HG02885 (cell line): ENCODE data around the gene FAM162B.
"Not testable (repeated sequence)": the region's sequence is repeated elsewhere in the genome, so short reads cannot be mapped to it uniquely, and the experiment has no call there.

ENCODE experiments used
- ATAC-seq: cut with Tn5 transposase; IDR thresholded peaks from one replicate; pipeline ENCODE4 v1.9.1; 2021; ENCODE audit warnings: mild to moderate bottlenecking; ENCODE audit not compliant: unreplicated experiment, poor library complexity

The FAM162B gene

DNA sequence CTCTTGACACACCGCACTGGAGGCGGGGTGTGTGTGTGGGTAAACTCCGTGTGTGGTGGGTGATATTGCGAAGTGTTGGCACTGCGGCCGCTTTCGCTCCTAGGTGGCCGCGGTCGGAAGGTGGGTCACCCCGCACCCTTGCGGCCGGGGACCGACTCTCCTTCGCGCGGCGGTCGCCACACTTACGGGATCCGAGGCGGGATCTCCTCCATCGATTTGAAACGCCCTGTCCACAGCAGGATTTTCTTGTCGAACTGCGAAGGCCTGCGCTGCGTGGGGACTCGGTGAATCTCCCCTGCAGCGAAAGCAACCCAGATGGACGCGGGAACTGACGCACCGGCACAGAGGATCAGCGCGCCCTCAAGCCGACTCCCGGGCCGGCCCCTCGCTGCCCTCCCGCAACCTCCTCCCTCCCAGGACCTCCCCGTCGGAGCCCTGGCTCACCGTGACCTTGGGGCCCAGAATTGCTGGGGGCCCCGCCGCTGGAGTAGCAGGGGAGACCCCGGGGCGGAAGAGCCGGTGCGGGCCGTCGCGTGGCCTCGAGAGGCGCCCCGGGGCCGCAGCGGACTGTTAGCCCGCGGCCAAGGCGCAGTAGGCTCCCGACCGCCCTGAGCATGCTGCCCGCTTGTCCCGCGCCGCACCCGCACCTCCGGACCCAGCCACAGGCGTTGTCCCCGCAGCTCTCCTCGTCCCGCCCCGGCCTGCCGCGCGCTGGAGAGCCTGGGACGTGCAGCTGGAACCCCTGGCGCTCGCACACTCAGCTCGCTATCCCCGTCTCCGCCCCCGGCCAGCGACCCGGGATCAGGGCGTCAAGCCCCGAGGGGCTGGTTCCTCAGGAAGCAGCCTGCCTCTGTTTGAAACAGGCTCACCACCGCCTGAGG lies at the start of gene FAM162B:
TSS of gene FAM162B (minus strand) at position 759 of the 881 bp plus-strand sequence. CDS start at position 616, 143 bp downstream.
- peak; percentile 51 for ATAC-seq

DNA sequence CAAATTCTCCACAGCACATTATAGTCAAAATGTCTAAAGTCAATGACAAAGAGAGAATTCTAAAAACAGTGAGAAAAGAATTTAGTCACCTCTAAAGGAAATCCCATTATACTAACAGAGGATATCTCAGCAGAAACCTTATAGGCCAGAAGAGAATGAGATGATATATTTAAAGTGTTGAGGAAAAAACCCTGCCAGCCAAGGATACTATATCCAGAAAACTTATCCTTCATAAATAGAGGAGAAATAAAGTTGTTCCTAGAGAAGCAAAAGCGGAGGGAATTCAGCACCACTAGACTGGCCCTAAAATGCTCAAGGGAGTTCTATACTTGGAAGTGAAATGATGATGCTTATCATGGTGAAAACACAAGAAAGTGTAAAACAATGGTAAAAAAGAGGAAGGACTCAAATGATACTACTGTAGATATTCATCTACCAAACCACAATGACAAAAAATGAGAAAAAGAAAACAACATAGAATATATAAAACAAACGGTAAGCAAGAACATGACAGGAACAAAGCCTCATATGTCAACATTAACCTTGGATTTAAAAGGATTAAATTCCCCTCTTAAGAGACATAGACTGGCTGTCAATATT lies 46.6 kb upstream of the FAM162B start:
- ATAC-seq: no peak

DNA sequence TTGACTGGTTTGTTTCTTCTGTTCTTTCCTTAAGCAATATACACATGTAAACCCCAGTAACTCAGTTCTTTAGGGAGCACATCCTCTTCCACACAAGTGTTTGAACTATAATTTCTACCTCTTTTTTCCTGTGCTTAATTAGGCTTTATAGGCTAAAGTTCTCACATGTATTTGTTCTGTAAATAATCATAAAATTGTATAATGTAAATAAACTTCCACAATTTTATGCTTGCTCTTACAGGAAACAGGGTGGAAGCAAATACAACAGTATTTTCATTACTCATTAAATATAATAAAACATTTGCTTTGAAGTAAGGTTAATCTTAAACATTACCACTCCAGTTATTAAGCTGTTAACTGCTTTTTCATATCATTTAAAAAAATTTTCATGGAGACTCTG lies 36.5 kb upstream of the FAM162B start:
- no peak for ATAC-seq

DNA sequence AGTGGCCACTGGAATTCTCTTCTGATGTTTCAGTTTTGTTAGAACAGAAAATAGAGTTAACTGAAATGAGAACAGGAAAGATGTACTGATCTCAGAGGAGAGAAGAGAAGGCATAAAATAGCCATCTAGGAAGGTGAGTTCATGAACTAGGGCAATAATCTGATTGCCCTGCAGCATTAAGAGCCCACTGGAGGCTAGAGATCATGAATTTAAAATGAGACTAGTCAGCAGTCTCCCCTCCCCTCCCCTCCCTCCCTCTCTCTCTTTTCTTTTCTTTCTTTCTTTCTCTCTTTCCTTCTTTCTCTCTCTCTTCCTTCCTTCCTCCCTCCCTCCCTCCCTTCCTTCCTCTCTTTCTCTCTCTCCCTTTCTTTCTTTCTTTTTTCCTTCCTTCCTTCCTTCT lies 34.4 kb upstream of the FAM162B start:
- no peak for ATAC-seq

DNA sequence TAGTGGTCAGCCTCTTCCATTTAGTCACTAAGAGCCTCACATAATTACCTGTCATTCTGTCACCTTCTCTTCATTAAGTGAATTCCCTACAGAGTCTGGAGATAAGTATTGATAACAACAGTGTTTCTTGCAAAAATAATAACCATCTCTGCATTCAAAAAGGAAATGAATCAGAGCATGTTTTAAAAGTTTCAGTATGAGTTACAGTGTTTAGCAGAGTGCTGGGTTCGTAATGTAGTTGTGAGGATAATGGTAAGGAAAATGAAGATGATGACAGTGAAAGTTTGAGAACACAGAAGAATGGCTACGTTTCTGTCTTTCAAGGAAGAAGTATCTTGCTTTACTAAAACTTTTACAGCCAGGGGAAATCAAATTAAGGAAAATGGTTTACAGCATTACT lies 32.1 kb upstream of the FAM162B start:
- no peak for ATAC-seq

DNA sequence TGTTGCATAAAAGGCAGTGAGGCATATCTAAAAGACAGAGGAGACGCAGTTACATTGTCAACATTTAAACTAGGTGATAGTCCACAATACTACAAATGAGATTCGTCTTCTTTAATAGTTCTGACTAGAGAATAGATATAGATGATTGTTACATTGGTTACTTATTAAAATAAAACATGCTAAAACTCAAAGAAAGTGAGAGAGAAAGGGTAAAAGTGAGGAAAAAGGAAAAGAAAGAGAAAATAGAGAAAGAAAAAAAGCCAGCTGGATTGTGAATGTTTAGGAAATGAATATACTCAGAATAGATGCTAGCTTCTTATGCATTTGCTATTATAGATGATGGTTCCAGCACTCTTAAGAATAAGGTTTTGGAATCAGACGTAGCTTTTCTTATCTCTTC lies 27.7 kb upstream of the FAM162B start:
- no peak for ATAC-seq

DNA sequence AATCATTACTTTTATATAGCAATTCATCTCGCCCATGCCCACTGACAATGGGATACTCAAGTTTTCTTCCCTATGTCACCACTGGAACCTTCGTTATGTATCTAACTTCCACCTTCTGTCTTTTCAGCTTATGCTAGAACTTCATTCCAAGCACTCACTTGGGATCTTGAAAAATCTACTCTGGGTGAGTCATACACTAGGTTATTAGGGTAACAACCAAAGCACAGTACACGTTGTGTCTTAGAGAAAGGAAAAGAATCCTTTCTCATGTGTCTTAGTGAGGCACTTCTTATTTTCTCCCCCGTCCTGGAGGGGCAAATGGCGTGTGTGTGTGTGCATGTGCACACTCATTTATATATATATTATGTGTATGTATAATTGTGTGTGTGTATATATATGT lies 18.3 kb upstream of the FAM162B start:
- ATAC-seq: no peak

DNA sequence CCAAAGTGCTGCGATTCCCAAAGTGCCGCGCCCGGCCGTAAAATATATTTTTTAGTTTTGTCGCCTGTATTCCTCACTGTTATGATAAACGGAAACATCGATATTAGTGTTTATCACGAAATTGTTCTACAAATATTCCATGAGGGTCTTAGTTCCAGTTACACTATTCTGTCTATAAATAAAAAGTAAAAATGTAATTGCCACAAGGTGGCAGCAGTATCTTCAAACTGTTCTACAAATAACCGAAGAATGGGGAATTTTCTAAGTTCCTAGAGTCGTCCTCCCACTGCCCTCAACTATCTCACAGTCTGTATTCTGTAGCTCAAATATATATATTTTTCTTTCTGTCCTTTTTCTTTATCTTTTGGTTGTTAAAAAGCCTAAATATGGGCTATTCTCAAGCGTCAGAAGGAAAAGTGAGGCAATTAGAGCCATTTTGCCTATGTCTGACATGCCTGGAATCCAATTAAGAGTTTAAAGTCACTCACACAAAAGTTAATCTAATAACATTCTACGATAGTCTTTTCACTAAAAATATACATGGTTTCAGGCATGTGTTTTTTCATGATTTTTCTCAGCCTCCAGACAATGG lies 14.2 kb upstream of the FAM162B start:
- ATAC-seq: peak; percentile 73

DNA sequence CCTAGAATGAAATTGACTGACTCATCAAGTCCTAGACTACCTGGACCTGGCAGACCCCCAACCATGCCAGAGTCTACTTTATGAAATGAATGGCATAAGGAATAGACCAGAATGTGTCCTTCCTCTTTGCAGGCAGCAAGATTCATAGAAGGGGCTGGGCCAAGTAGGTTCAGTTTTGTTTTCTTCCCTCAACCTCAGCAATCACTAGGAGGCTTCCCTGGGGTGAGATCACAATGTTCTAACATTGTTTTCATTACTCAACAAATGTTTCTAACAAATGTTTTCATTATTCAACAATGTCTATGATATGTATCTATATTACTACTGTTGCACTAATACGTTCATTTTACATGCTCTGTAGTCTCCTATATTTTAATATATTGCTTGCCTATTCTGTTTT lies 8.4 kb upstream of the FAM162B start:
- ATAC-seq: no peak

DNA sequence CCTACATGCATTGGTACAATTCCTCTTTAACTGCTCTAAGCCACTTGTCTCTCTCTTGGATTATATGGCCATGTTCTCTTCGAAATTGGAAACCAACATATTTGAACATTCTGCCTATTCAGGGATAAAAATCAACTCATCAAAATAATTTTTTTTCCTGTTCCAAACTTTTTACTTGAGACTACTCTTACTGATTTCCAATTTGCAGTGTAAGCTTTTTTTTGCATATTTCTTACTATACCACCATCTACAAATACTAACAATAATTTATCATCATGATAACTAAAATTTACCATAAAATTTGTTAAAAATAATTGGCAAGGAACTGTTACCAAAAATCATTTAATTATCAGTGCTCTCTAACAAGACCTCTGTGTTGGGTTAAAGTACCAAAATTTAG lies 6.9 kb upstream of the FAM162B start:
- ATAC-seq: no peak

DNA sequence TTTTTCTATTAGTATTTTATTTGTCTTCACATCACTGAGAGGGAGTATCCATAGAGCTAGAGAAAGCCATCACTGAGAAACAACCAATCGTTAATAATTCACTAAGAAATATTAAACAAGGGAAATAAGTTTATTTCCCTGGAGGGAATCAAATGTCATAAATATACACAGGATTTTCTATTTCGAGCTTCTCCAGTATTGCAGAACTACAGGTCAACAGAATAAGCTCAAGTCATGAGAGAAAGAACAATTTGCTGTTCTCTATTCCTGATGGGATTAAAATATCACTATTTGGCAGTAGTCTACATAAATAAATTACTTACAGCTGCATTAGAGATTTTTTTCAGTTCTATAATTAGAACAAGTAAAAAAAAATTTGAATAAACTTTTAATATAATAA lies 2.2 kb upstream of the FAM162B start:
- ATAC-seq: no peak

DNA sequence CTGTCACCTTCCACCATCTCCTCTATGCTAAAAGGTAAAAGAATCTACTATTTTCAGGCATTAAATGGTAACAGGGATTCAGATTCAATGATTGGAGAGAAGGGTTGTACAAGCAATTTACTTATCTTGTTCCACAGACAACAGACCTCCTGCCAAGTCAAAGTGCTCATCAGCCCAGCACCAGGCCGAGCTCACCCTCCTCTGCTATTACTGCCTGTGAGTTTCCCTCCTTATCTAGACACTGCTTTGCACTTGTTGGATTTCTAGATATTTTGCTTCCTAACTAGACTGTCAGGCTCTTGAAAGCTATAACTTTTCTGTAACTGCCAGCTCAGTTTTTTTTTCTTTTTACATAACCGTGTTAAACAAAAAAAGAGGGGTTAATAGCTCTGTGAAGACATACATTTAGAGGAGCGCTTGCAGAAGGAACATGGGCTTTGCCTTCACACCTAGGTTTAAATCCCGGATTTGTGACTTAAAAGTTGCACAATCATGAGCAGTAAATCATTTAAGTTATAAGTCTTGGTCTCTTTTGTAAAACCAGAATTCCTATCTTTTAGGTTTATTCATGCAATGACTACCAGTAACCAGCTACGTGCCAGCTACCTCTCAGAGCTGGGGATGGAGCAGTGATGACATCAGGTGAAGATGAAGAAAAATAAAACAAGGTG lies 1.1 kb upstream of the FAM162B start:
- no peak for ATAC-seq

DNA sequence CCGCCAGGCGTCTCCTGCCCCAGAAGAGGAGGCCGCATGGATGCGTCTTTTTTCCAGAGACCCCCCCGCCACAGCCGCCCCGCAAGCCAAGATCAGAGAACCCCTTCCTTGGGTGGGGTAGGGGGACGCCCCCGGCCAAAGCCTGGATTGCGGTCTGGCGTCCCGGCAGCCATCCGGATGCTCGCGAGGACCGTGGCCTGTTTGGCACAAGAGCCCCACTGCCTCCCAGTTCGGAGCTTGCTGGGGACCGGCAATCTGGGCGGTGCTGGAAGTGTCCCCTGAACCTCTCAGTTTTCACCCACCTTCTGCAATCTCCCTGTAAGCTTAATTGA lies 924 bp downstream of the FAM162B start:
- peak; percentile 14 for ATAC-seq

DNA sequence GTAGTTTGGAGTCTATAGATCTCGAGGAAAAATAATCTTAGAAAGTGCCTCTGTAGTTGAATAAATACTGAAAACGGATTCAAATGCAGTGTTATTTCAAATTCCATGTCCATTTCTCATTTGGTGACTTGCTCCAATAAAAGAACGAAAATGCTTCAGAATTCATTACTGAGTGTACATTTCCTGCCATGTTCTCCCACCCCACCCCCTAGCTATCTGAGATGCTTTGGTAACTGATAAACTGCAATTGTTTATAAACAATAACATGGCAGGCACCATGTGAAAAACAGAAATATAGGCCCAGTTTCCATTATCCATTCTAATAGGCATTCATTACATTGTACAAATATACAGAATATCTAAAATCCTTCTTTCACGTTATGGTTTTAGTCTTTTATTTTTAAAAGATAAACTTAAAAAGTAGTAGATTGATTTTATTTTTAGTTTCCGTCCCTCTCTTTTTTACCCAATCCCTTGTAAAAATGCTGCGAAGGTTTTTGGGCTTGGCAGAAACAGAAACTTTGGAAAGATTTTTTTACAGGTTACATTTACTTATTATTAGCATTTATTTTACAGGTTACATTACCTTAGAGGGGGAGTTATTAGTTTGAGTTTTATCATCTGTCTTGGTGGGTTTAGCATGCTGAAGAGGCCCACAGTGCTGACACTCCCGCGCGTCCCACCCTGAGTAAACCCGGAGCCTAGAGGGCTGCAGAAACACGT lies 1.5 kb downstream of the FAM162B start:
- no peak for ATAC-seq

DNA sequence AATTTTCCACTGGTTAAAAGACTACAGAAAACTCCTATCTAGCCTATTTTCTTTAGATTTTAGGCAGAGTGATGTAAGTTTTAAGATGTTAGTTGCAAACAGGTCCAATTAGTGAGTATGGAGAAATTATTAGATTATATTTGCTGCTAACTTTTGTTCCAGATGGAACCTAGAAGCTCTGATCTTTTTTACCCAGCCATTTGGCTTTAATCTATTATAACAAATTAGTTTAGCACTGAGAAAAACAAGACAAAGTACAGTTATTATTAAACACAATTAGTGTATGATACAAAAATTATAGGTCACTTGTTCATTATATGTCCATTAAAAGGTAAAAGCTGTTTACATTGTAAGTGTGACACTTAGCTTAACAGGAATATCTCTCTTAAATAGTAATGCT lies 2.5 kb downstream of the FAM162B start:
- no peak for ATAC-seq

DNA sequence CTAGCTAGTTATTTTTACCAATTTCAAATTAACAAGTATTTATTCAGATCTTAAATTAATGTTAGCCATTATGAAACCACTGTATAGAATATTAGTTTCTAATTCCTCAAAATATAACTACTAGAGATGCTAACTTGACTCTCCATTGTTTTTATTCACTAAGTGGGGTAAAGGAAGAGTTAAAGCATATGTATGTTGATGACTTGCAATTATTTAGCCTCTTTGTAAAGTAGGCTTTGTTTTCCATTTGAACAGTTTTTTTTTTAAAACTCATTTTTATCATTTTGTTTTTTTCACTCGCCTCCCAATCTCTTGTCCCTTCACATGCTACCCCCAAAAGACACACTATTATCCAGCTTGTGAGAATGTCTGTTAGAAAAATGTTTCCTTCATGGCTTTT lies 3.3 kb downstream of the FAM162B start:
- no peak for ATAC-seq

DNA sequence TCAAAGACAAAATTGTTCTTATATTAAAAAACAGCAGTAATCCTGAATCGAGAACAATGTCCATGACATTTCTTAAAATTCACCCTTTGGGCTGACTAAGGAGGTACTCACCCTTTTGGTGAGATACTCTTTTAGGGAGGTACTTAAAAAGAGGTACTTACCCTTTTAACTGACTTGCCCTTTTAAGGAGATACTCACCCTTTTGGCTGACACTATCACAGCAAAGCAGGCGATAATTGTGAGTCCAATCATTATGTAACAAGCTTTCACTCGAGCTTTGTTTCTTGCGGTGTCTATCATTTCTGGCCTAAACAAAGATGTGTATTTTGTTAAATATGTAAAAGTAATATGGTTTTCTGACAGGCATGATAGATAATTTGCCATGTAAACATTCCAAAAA lies 3.7 kb downstream of the FAM162B start:
- no peak for ATAC-seq

DNA sequence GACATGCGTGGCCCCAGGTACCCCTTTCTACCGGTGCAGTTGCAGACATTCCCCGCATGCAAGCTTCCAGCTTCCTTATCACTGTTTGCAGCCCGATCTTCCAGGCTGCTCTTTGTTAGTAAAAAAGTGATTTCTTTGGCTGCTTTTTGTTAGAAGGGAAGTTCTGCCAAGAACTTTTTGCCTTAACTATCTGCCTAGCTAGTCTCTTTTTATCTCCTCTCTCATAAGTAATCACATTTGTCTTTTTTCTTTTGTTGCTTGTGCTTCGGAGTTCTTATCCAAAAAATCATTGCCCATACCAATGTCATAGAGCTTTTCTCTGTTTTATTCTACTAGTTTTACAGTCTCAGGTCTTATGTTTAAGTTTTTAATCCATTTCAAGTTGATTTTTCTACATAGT lies 20.3 kb downstream of the FAM162B start:
- no peak for ATAC-seq

DNA sequence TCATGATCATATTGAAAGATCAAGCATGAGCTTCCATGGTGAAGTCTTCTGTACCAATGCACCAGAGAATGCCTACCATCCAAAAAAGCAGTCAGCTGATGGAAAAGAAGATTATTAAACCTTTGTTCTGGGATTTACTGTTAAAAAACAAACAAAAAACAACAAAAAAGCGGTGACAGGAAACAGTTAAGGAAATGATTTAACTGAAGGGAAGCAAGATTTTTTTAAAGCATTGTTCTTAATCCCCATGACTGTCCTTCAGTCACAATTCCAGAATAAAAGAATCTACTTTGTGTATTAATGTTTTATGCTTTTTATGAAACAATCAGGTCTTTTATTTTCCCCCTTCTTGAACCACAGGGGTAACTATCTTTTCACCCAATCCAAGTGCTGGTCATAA lies 23.9 kb downstream of the FAM162B start:
- ATAC-seq: no peak

DNA sequence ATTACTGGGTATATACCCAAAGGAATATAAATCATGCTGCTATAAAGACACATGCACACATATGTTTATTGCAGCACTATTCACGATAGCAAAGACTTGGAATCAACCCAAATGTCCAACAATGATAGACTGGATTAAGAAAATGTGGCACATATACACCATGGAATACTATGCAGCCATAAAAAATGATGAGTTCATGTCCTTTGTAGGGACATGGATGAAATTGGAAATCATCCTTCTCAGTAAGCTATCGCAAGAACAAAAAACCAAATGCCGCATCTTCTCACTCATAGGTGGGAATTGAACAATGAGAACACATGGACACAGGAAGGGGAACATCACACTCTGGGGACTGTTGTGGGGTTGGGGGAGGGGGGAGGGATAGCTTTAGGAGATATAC lies 25.0 kb downstream of the FAM162B start:
- not testable (repeated sequence) for ATAC-seq

DNA sequence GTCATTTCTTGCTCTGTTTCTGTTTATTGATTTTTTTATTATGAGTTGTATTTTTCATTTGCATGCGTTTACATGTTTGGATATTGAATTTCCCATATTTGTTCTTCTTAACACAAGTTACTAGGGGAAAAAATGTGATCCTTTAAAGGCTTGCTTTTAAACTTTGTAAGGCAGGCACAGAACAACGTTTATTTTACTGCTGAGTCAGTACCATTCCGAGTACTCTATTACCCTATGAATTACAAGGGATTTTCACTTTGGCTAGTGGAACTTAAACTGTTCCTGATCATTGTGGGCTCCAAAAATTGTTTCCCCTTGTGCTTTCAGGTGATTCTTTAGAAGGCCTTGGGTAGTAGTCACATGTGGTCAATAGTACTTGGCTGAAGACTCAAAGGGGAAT lies 28.5 kb downstream of the FAM162B start:
- ATAC-seq: no peak
